B cell (primary cell): ENCODE results near the gene TEDC1. TPM values are rescaled to one million over a fixed set of nuclear protein-coding genes. Genes with fewer than 3 reads are reported as not detected.

Source experiments
- ATAC-seq: fragments of 200-7000 bp; cut with Tn5 transposase; one replicate; pipeline ENCODE4 v1.10.0; 2021; ENCODE audit warnings: low read depth, mild to moderate bottlenecking, moderate number of reproducible peaks, moderate library complexity
- CTCF ChIA-PET: fragments of 350-600 bp; sonication (Branson Sonifier 250); formaldehyde crosslinking; loops from one replicate; lab custom pipeline; 2021; ENCODE audit warnings: antibody characterized with exemption, inconsistent platforms; lab: Charles Lee
- POLR2A ChIA-PET: fragments of 350-600 bp; sonication (Branson Sonifier 250); formaldehyde crosslinking; loops from one replicate; lab custom pipeline; 2021; ENCODE audit warnings: antibody characterized with exemption; lab: Charles Lee
- DNase-seq: peaks from one replicate; pipeline ENCODE4 v3.0.0; 2013
- H2AFZ ChIP-seq: 2 replicates; pipeline ENCODE4 v1.6.1; 2012; ENCODE audit warnings: mild to moderate bottlenecking, low read depth, low read length; ENCODE audit not compliant: insufficient read depth, poor library complexity, severe bottlenecking
- H3K27ac ChIP-seq, 2 donors: 1 replicate in 1 of 2; 2 replicates in 1 of 2; pipeline ENCODE4 v1.5.1; 2012 to 2013; ENCODE audit warnings: low read length in 2 of 2, mild to moderate bottlenecking in 2 of 2, moderate library complexity in 1 of 2
- H3K27me3 ChIP-seq, 4 experiments: fragments of 200-600 bp in 1 of 4; sonication (generic) in 1 of 4; replicated peaks in 1 of 4; 1 replicate in 2 of 4; 2 replicates in 2 of 4; pipeline versions ENCODE4 v1.6.1 to v1.7.0; 2013 to 2016; ENCODE audit warnings: low read length in 3 of 4, mild to moderate bottlenecking in 2 of 4, mixed read lengths in 1 of 4, moderate library complexity in 1 of 4; ENCODE audit not compliant: insufficient read depth in 4 of 4, control insufficient read depth in 3 of 4; ENCODE audit errors: control extremely low read depth in 1 of 4
- H3K36me3 ChIP-seq, 2 experiments: replicated peaks in 1 of 2; 1 replicate in 1 of 2; 2 replicates in 1 of 2; pipeline versions ENCODE4 v1.6.1 to v1.7.1; 2013; ENCODE audit warnings: low read length in 1 of 2; ENCODE audit not compliant: insufficient read depth in 2 of 2, control insufficient read depth in 1 of 2; ENCODE audit errors: control extremely low read depth in 1 of 2, extremely low read depth in 1 of 2
- H3K4me1 ChIP-seq, 2 donors: fragments of 200-600 bp in 1 of 2; sonication (generic) in 1 of 2; 1 replicate in 1 of 2; 2 replicates in 1 of 2; pipeline versions ENCODE4 v1.5.1 to v1.6.1; 2013 to 2017; ENCODE audit warnings: low read length in 2 of 2; ENCODE audit not compliant: control insufficient read depth in 2 of 2, insufficient read depth in 2 of 2
- H3K4me2 ChIP-seq: replicated peaks from 2 replicates; pipeline ENCODE3; 2012; ENCODE audit warnings: mild to moderate bottlenecking, low read depth, low read length; ENCODE audit not compliant: poor library complexity, severe bottlenecking
- H3K4me3 ChIP-seq, 5 experiments: fragments of 200-600 bp in 1 of 5; sonication (generic) in 1 of 5; 1 replicate in 3 of 5; 2 replicates in 2 of 5; pipeline versions ENCODE4 v1.5.1 to v1.7.0; 2011 to 2016; ENCODE audit warnings: low read length in 4 of 5, mild to moderate bottlenecking in 4 of 5, low read depth in 2 of 5, control low read depth in 1 of 5, moderate library complexity in 1 of 5; ENCODE audit not compliant: insufficient read depth in 1 of 5; ENCODE audit errors: control extremely low read depth in 1 of 5, extremely low read depth in 1 of 5
- H3K79me2 ChIP-seq: fragments of 200-600 bp; sonication (generic); one replicate; pipeline ENCODE4 v1.6.0; 2016; ENCODE audit warnings: low read length; ENCODE audit not compliant: control insufficient read depth, insufficient read depth
- H3K9ac ChIP-seq: fragments of 200-600 bp; sonication (generic); 2 replicates; pipeline ENCODE4 v1.6.1; 2017; ENCODE audit warnings: mild to moderate bottlenecking, low read length, moderate library complexity
- H3K9me3 ChIP-seq, 3 donors: one replicate each; pipeline versions ENCODE4 v1.6.1 to v1.7.1; 2013; ENCODE audit warnings: low read length in 2 of 3; ENCODE audit not compliant: control insufficient read depth in 2 of 3, insufficient read depth in 1 of 3; ENCODE audit errors: control extremely low read depth in 1 of 3
- H4K20me1 ChIP-seq: 2 replicates; pipeline ENCODE4 v1.6.0; 2012; ENCODE audit warnings: mild to moderate bottlenecking, low read length; ENCODE audit not compliant: insufficient read depth, control insufficient read depth, poor library complexity, severe bottlenecking
- H3K27ac Mint-ChIP-seq: one replicate; pipeline ENCODE4 v1.8.0; 2021; ENCODE audit warnings: mixed read lengths
- H3K27me3 Mint-ChIP-seq: one replicate; pipeline ENCODE4 v1.8.0; 2021; ENCODE audit warnings: mixed read lengths
- H3K4me1 Mint-ChIP-seq: one replicate; pipeline ENCODE4 v1.8.0; 2021; ENCODE audit warnings: mixed read lengths
- H3K4me3 Mint-ChIP-seq: one replicate; pipeline ENCODE4 v1.8.0; 2021; ENCODE audit warnings: mixed read lengths
- H3K9me3 Mint-ChIP-seq: one replicate; pipeline ENCODE4 v1.8.0; 2022; ENCODE audit warnings: mixed read lengths; ENCODE audit not compliant: insufficient read depth
- EZH2 ChIP-seq: IDR thresholded peaks from 2 replicates; pipeline ENCODE4 v1.6.1; 2012; ENCODE audit warnings: borderline replicate concordance, low read depth, mild to moderate bottlenecking, moderate library complexity, low read length; ENCODE audit not compliant: insufficient read depth, poor library complexity, severe bottlenecking
- WGBS: methylation state at CpG from one replicate; pipeline ENCODE4 v1.1.5; 2013; ENCODE audit warnings: missing lambda C conversion rate; ENCODE audit not compliant: insufficient coverage; 5-methylcytosine and 5-hydroxymethylcytosine counted together
- intact Hi-C: fragments of 100-400 bp; cut with micrococcal nuclease; formaldehyde crosslinking; loops from one replicate; pipeline ENCODE4 v1.10.0; 2022
- polyA plus RNA-seq: library from polyadenylated mRNA; depleted of rRNA; stranded (reverse); fragments of >200 nt; gene quantifications from 2 replicates; pipeline ENCODE4 v1.2.3, GENCODE V29; 2012
- total RNA-seq, 2 donors: library from RNA; stranded (reverse); fragments of 120-200 nt in 1 of 2; gene quantifications; 1 replicate in 1 of 2; 2 replicates in 1 of 2; pipeline versions ENCODE4 v1.2.3 to v1.2.4, GENCODE V29; 2013 to 2022
- TF ChIP-seq, protein P1 (sequence below): fragments of 200-600 bp; IDR thresholded peaks from one replicate; pipeline ENCODE4 v1.8.0; 2022; ENCODE audit warnings: antibody characterized with exemption, mild to moderate bottlenecking

The TEDC1 gene
- total and polyA plus RNA-seq, 2 donors (not counting 1 experiment from before 2014, with no cell fraction given), result 19.7 to 22.2 TPM

DNA sequence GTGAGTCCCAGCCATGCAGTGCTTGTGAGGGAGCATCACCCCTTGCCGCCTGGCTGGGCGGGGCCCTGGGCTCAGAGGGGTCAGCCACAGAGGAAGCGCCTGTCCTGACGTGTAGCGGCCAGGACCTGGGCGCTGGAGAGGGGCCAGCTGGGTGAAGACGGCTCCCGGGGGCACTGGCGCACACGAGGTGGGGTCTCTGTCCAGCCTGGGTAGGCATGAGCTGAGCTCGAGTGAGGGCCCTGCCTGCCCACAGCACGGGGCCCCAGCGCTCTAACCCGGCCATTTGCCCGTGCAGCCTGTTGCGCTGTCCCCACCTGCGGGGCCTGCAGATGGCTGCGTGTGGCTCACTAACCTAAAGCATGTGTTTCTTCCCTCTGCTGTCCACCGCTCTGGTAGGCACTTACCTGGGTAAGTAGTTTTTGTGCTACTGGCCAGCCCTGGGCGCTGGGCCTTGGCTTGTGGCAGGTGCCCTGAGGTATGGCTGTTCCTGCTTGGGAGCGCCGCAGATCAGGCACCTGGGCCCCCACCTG lies 23.0 kb upstream of the TEDC1 start:
- WGBS, result 93% methylated on average over 22 of the region's 22 CpGs
- Mint-ChIP-seq H3K9me3 (no peaks in the 10 kb centered on the region), H3K27ac (no peak overlapping the region), H3K4me3 (no peak overlapping the region), H3K4me1 (peaks cover 6% of the 10 kb centered on the region), H3K27me3 (no peaks in the 10 kb centered on the region)
- TF ChIP-seq, protein P1, sequence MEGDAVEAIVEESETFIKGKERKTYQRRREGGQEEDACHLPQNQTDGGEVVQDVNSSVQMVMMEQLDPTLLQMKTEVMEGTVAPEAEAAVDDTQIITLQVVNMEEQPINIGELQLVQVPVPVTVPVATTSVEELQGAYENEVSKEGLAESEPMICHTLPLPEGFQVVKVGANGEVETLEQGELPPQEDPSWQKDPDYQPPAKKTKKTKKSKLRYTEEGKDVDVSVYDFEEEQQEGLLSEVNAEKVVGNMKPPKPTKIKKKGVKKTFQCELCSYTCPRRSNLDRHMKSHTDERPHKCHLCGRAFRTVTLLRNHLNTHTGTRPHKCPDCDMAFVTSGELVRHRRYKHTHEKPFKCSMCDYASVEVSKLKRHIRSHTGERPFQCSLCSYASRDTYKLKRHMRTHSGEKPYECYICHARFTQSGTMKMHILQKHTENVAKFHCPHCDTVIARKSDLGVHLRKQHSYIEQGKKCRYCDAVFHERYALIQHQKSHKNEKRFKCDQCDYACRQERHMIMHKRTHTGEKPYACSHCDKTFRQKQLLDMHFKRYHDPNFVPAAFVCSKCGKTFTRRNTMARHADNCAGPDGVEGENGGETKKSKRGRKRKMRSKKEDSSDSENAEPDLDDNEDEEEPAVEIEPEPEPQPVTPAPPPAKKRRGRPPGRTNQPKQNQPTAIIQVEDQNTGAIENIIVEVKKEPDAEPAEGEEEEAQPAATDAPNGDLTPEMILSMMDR, result no peak
- TF ChIP-seq EZH2, result no peak
- Histone ChIP-seq H3K4me2 (no peak overlapping the region), H3K79me2 (no peaks in the 10 kb centered on the region), H3K9ac (no peak overlapping the region), H3K4me1 (peaks cover 0 to 8% of the 10 kb centered on the region in 2 donors), H2AFZ (no peak overlapping the region), H3K36me3 (peaks cover 0 to 23% of the 10 kb centered on the region in 2 experiments), H3K27ac (no peak overlapping the region), H4K20me1 (peaks cover 5% of the 10 kb centered on the region), H3K4me3 (no peak overlapping the region), H3K27me3 (peaks cover 0 to 11% (median 0%) of the 10 kb centered on the region in 4 experiments), H3K9me3 (peaks cover 0 to 6% (median 0%) of the 10 kb centered on the region in 3 donors)
- ChIA-PET CTCF (interaction anchor here (0.9 to 1.5 kb wide), 3 partner anchors 13 to 22 kb away, joined by 3 to 4 read pairs (median 3); no protein-coding TSS in a partner anchor), POLR2A (no interaction called here)
- intact Hi-C loops, result no loop called here
- DNase-seq, result no peak
- ATAC-seq, result no peak

GRCh38 chr14:105468621-105469241 lies 22.3 kb upstream of the TEDC1 start:
- Histone ChIP-seq H3K4me1 (peaks cover 5 to 14% of the 10 kb centered on the region in 2 donors), H3K36me3 (peaks cover 0 to 17% of the 10 kb centered on the region in 2 experiments), H3K9ac (no peak overlapping the region), H3K4me3 (no peak overlapping the region), H2AFZ (no peak overlapping the region), H3K27ac (no peak overlapping the region), H3K79me2 (no peaks in the 10 kb centered on the region), H3K9me3 (peaks cover 0 to 9% (median 0%) of the 10 kb centered on the region in 3 donors), H3K27me3 (peaks cover 0 to 18% (median under 1%) of the 10 kb centered on the region in 4 experiments), H4K20me1 (peaks cover 5% of the 10 kb centered on the region), H3K4me2 (no peak overlapping the region)
- Mint-ChIP-seq H3K27ac (no peak overlapping the region), H3K9me3 (no peaks in the 10 kb centered on the region), H3K27me3 (no peaks in the 10 kb centered on the region), H3K4me1 (peaks cover 11% of the 10 kb centered on the region), H3K4me3 (no peak overlapping the region)
- CTCF ChIA-PET, result interaction anchor here (0.9 to 1.4 kb wide), 2 partner anchors 12 to 13 kb away, joined by 4 to 6 read pairs; no protein-coding TSS in a partner anchor
- intact Hi-C loops, result no loop called here
- POLR2A ChIA-PET, result no interaction called here
- 94% methylated on average over 17 of the region's 19 CpGs for WGBS
- no peak for ATAC-seq
- DNase-seq, result no peak
- TF ChIP-seq, protein P1, result no peak
- no peak for TF ChIP-seq EZH2
